Tibial artery (tissue), 4 donors: Measurements from ENCODE around the gene CHST8.

Experiments
- DNase-seq, 2 donors: peaks; one replicate each; pipeline ENCODE4 v3.0.0-alpha.2; 2019
- H3K27ac ChIP-seq, 2 donors: fragments of 200-600 bp; sonication (generic) in 1 of 2; 1 replicate in 1 of 2; 2 replicates in 1 of 2; pipeline ENCODE4 v1.5.1; 2018 to 2019; ENCODE audit warnings: mild to moderate bottlenecking in 1 of 2
- H3K27me3 ChIP-seq, 2 donors: fragments of 200-600 bp; sonication (generic) in 1 of 2; one replicate each; pipeline versions ENCODE4 v1.5.1 to v1.6.0; 2016 to 2019
- H3K36me3 ChIP-seq, 3 donors: fragments of 200-600 bp; sonication (generic) in 2 of 3; one replicate each; pipeline ENCODE4 v1.5.1; 2016 to 2019; ENCODE audit warnings: mild to moderate bottlenecking in 2 of 3
- H3K4me1 ChIP-seq, 4 donors: fragments of 200-600 bp; sonication (generic) in 2 of 4; 1 replicate in 3 of 4; 2 replicates in 1 of 4; pipeline ENCODE4 v1.5.1; 2016 to 2019
- H3K4me3 ChIP-seq, 2 donors: fragments of 200-600 bp; sonication (generic) in 1 of 2; 1 replicate in 1 of 2; 2 replicates in 1 of 2; pipeline ENCODE4 v1.5.1; 2018 to 2019; ENCODE audit warnings: mild to moderate bottlenecking in 2 of 2
- H3K9me3 ChIP-seq, 3 donors: fragments of 200-600 bp; sonication (generic) in 1 of 3; one replicate each; pipeline ENCODE4 v1.5.1; 2016 to 2019
- CTCF ChIP-seq, 2 experiments: fragments of 200-600 bp in 1 of 2; fragments of 450-650 bp in 1 of 2; IDR thresholded peaks; one replicate each; pipeline ENCODE4 v1.5.1; 2017 to 2019; ENCODE audit warnings: antibody characterized with exemption in 2 of 2, mild to moderate bottlenecking in 1 of 2, moderate library complexity in 1 of 2
- intact Hi-C: fragments of 100-400 bp; cut with DNase I; formaldehyde crosslinking; loops from one replicate; pipeline ENCODE4 v1.15.0; 2023; ENCODE audit warnings: low total_unique reads

The CHST8 gene

GRCh38 chr19:33703438-33703750 is 81.6 kb downstream of the CHST8 start:
- Histone ChIP-seq H3K9me3 (no peaks in the 10 kb centered on the region), H3K4me3 (no peak overlapping the region), H3K36me3 (no peaks in the 10 kb centered on the region), H3K27ac (no peak overlapping the region), H3K4me1 (no peaks in the 10 kb centered on the region), H3K27me3 (no peaks in the 10 kb centered on the region)
- no peak for DNase-seq
- intact Hi-C loops: no loop called here
- TF ChIP-seq CTCF (IDR thresholded peaks at IDR 0.05): no peak

GRCh38 chr19:33703821-33704220 is 82.1 kb downstream of the CHST8 start:
- TF ChIP-seq CTCF (IDR thresholded peaks at IDR 0.05): no peak
- no peaks in the 10 kb centered on the region for H3K4me1 ChIP-seq
- H3K4me3 ChIP-seq: no peak overlapping the region
- no peak overlapping the region for H3K27ac ChIP-seq
- no peak for DNase-seq
- intact Hi-C loops: no loop called here
- no peaks in the 10 kb centered on the region for H3K27me3 ChIP-seq
- H3K36me3 ChIP-seq: no peaks in the 10 kb centered on the region
- H3K9me3 ChIP-seq: no peaks in the 10 kb centered on the region

GRCh38 chr19:33704271-33704670 is 82.5 kb downstream of the CHST8 start:
- Histone ChIP-seq H3K27me3 (no peaks in the 10 kb centered on the region), H3K4me1 (no peaks in the 10 kb centered on the region), H3K36me3 (no peaks in the 10 kb centered on the region), H3K4me3 (no peak overlapping the region), H3K27ac (no peak overlapping the region), H3K9me3 (no peaks in the 10 kb centered on the region)
- DNase-seq: no peak
- intact Hi-C loops: no loop called here
- TF ChIP-seq CTCF (IDR thresholded peaks at IDR 0.05): no peak

GRCh38 chr19:33705090-33705847 is 83.5 kb downstream of the CHST8 start:
- Histone ChIP-seq H3K4me3 (no peak overlapping the region), H3K4me1 (no peaks in the 10 kb centered on the region), H3K27ac (no peak overlapping the region), H3K36me3 (no peaks in the 10 kb centered on the region), H3K27me3 (no peaks in the 10 kb centered on the region), H3K9me3 (peaks cover 0 to 4% (median 0%) of the 10 kb centered on the region in 3 donors)
- intact Hi-C loops: no loop called here
- no peak for DNase-seq
- no peak for TF ChIP-seq CTCF (IDR thresholded peaks at IDR 0.05)

GRCh38 chr19:33705860-33706259 is 84.1 kb downstream of the CHST8 start:
- no peaks in the 10 kb centered on the region for H3K27me3 ChIP-seq
- H3K36me3 ChIP-seq: no peaks in the 10 kb centered on the region
- intact Hi-C loops: no loop called here
- no peak for TF ChIP-seq CTCF (IDR thresholded peaks at IDR 0.05)
- no peak overlapping the region for H3K27ac ChIP-seq
- H3K4me3 ChIP-seq: no peak overlapping the region
- no peaks in the 10 kb centered on the region for H3K4me1 ChIP-seq
- no peak for DNase-seq
- H3K9me3 ChIP-seq: peaks cover 0 to 4% (median 0%) of the 10 kb centered on the region in 3 donors

GRCh38 chr19:33706631-33707030 is 84.9 kb downstream of the CHST8 start:
- no peak for DNase-seq
- Histone ChIP-seq H3K36me3 (no peaks in the 10 kb centered on the region), H3K9me3 (peaks cover 0 to 4% (median 0%) of the 10 kb centered on the region in 3 donors), H3K27ac (no peak overlapping the region), H3K27me3 (no peaks in the 10 kb centered on the region), H3K4me3 (no peak overlapping the region), H3K4me1 (no peaks in the 10 kb centered on the region)
- intact Hi-C loops: no loop called here
- no peak for TF ChIP-seq CTCF (IDR thresholded peaks at IDR 0.05)
